CD4-positive, alpha-beta T cell treated with Interferon alpha-2 for 1 hour (primary cell): ENCODE results near the gene PDCD2.
"Not testable (repeated sequence)": the region's sequence is repeated elsewhere in the genome, so short reads cannot be mapped to it uniquely, and the experiment has no call there.

Experiments
- DNase-seq, 2 donors: peaks; one replicate each; pipeline ENCODE4 v3.0.0-alpha.2; 2020 to 2022

PDCD2 gene

DNA sequence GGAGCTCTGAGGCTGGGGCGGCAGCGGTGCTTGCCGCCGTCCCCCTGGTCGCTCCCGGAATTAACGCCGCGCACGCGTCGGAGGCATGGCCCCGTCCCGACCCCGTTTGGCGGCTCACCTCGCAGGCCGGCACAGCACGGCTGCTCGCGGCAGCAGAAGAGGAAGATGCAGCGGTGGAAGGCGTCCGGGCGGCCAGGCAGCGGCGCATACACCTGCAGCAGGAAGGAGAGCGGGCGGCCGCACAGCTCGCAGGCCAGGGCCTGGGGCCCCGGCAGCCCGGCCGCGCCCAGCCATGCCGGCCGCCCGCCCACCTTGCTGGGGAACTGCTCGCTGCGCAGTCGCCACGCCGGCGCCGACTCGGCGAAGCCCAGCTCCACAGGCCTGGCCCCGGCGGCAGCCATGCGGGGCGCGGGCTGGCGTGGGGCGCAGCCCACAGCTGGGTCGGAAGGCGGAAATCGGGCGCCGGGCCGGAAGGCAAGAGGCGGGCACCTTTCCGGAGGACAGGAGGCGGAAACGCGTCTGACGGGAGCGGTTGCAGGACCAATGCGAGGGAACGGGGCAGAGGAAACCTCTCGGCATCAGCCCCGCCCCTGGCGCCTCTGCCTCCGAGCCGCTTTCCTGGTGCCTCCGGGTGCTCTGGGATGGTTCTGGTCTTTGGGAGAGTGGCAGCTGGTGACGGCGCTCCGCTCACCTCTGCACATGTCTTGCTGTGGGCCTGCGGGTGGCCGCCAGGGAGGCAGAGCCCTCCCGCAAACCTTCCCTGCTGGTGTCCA lies at the start of gene PDCD2:
Gene PDCD2 (minus strand): TSS at position 457 of the 773 bp plus-strand sequence. CDS start 56 bp downstream, at position 401.
- peak; percentile 88 to 90 for DNase-seq

GRCh38 chr6:170616020-170616554 lies 31.6 kb upstream of the PDCD2 start:
- not testable (repeated sequence) for DNase-seq

GRCh38 chr6:170612256-170612804 lies 27.9 kb upstream of the PDCD2 start:
- DNase-seq, result not testable (repeated sequence)

DNA sequence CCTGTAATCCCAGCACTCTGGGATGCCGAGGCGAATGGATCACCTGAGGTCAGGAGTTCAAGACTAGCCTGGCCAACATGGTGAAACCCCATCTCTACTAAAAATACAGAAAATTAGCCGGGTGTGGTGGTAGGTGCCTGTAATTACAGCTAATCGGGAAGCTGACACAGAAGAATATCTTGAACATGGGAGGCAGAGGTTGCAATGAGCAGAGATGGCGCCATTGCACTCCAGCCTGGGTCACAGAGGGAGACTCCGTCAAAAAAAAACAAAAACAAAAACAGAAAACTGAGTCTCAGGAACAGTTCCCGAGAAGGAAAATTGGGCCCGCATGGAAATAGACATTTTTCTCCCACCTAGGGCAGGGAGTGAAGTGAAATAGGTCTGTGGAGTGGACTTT lies 24.8 kb upstream of the PDCD2 start:
- not testable (repeated sequence) for DNase-seq

DNA sequence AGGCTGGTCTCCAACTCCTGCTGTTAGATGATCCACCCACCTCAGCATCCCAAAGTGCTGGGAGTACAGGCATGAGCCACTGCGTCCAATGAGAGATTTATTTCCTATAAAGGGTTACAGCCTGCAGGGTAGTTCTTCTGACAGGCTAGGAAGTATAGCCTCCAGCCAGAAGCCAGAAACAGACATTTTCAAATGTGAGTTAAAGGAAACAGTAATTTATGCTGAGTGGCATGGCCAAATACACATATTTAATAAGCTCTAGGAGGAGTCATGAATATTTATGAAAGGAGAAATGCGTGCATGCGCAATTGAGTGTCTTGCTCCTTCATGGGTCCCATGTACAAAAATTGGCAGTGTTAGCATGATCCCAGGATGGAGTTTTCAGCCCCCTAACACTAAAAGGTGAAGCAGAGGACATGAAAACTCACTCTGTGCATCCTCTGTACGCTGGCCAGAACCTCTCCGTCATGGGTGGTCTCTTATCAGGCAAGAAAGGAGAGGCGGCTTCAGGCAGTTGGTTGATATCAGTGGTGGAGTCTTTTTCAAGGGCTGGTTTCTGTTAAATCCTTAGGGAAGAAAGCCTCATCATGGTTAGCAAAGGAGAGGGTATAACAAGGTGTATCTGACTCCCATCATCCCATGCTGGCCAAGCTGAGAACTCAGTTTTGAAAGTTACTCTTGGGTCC lies 21.3 kb upstream of the PDCD2 start:
- DNase-seq, result no peak

DNA sequence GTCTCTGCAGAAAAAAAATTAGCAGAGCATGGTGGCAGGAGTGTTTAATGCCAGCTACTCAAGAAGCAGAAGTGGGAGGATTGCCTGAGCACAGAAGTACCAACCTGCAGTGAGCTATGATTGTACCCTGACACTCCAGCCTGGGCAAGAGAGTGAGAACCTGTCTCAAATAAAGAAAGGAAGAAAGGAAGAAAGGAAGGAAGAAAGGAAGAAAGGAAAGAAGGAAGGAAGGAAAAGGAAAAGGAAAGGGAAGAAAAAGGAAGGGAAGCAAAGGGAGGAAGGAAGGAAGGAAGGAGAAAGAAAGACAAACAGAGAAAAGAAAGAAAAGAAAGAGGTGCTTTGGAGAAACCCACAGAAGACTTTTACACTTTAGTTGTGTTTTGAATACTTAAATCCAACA lies 12.8 kb upstream of the PDCD2 start:
- no peak for DNase-seq

DNA sequence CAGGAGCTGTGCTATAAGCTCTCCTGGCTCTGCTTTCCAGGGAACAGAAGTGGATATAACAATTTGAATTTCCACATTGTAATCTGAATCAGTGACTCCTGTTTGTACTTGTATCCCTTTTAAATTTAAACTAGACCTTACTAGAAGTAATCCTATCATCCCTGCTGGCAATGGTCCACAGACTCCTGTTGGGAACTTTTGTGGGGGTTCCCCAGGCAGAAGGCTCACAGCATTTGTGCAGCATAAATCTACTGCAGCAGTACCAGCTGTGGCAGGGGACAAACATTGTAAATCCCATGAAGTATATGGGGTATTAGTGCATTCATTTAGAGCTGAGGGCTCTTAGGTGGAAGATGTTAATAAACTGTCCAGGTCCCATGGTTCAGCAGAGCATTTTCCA lies 12.0 kb upstream of the PDCD2 start:
- no peak for DNase-seq

DNA sequence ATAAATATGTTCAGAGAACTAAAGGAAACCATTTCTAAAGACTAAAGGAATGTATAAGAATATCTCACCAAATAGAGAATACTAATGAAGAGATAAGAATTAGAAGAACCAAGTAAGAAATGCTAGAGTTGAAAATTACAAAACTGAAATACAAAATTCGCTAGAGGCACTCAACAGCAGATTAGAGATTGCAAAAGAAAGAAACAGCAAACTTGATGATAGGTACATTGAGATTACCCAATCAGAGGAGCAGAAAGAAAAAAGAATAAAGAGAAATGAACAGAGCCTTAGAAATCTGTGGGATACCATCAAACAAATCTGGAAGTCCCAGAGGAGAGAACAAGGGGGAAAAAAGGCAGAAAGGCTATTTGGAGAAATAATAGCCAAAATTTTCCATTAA lies 6.3 kb upstream of the PDCD2 start:
- no peak for DNase-seq

DNA sequence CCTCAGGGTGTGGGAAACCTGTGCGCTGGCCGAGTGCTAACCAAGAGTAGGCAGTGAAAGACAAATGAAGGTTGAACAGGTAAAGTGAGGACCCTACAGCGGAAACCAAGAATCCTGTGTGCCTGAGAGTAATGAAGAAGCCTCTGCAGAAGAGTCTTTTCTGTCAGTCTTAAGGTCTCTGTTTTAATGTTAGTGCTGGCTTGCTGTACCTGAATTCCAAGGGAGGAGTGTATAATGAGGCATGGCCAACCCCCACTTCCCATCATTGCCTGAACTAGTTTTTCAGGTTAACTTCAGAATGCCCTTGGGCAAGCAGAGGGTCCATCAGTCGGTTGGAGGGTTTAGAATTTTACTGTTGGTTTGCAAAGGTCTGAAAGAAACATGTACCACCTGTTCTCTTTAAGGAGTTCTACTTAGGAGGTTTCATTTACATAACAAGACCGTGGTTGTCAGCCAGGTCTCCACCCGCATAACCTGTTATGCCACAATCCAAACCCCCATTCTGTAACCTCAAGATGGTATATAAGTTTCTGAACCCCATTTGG lies 589 bp upstream of the PDCD2 start:
- DNase-seq, result no peak

- DNase-seq, result no peak
Observed at GRCh38 chr6:170583756-170584180, 669 bp downstream of the PDCD2 start.

DNA sequence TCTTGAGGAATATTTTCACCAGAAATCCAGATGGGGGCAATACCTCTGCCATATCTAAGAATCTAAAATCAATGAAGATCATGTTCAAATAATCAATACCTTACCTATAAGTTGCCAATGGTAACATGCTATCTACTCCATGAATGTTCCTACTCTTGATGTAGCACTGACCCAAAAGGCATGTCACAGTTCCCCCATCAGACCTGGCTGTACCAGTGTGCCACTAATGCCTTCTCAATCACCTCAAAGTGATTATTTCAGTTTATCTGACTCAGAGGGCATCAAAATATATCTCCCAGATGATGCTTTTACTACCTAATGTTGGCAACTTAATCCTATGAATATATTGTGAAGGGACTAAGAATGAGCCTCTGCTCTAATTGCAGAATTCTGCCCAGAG lies 5.5 kb downstream of the PDCD2 start:
- DNase-seq, result no peak

DNA sequence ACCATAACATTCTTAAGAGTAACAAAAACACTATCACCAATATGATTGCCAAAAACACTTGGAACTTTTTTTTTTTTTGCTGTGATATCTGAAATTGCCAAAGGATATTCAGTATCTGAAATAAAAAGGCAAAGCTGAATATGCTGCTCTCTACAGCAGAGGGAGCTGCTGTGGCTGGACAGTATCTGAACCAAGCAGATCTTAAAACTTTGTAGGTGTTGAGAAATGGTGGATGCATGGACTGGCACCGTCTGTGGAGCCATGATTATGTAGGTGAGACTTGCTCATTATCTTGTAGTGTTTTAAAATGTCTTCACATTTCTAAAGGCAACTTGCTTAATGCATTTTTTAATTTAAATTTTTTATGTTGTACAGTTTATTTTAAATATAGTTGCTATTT lies 9.2 kb downstream of the PDCD2 start:
- no peak for DNase-seq

DNA sequence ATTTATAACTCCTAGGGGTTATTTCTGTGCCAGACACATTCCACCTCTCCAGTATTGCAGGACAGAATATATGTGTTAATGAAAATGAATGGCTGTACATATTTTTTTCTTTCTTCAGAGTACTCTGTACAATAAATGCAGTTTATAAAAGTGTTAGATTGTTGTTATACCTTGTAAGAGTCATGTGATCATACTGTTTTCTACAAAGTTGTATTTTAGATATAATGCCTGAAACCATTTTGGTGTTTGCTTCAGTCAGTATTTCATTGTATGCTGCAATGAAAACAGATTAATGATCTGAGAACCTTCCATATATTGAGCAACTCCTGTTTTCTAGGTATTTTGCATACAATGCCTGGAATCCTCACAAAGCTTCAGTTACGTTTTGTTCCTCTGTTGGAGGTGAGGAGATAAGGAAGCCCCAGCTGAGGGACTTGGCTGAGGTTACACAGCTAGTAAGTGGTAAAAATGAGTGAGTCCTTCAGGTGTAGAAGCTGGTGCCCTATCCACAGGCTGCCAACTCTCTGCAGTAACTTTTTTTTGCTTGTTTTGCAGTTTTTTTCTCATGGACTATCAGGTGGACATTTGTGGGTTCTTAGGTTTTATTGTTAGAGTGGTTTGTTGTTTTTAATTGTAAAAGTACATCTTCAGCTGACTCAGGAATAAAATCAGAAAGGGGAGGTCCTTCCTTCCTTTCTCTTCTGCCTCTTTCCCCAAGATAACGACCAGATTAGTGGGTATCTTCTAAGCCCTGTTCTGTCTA lies 11.6 kb downstream of the PDCD2 start:
- DNase-seq, result no peak

- no peak for DNase-seq
Observed at GRCh38 chr6:170564936-170565530, 19.4 kb downstream of the PDCD2 start.

DNA sequence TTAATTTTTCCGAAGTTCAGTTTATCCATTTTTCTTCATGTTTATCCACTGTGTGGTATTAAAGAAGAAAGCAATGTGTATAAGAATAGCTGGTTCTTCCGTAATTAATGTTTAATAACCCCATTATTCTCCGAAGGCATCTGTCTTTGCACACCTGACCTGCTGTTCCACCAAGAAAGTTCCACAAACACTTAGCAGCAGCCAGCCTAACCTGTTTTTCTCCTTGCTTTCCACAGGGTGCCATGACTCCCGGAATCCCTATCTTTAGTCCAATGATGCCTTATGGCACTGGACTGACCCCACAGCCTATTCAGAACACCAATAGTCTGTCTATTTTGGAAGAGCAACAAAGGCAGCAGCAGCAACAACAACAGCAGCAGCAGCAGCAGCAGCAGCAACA lies 22.9 kb downstream of the PDCD2 start:
- no peak for DNase-seq

- DNase-seq, result no peak
Observed at GRCh38 chr6:170555305-170555704, 29.1 kb downstream of the PDCD2 start.

- no peak for DNase-seq
Observed at GRCh38 chr6:170554796-170555137, 29.7 kb downstream of the PDCD2 start.

- peak; percentile 98 for DNase-seq
Observed at GRCh38 chr6:170554013-170554795, 30.2 kb downstream of the PDCD2 start, which contains the start of gene TBP. Gene TBP (plus strand): TSS chr6:170554369. CDS start chr6:170557030, 2,661 bp downstream.

DNA sequence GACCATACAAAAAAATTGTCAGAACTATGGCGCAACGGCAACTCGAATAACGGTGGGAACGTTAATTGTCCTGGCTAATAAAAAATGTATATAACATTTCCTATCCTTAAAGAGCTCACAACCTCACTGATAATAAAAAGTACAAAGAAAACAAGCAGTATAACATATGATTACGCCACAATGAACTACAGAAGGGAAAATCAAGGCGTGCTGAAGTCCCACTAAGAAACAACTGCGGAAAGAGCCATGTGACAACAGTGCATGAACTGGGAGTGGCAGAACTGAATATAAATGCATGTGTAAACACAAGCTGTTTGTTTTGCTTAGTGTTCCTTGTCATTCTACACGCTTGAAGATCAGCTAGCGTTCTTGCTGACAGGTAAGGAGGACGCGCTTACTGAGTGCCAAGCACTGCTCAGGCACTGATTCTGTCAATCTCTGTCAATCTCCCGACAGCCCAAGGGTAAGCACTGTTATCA lies 30.9 kb downstream of the PDCD2 start:
- DNase-seq, result no peak

DNA sequence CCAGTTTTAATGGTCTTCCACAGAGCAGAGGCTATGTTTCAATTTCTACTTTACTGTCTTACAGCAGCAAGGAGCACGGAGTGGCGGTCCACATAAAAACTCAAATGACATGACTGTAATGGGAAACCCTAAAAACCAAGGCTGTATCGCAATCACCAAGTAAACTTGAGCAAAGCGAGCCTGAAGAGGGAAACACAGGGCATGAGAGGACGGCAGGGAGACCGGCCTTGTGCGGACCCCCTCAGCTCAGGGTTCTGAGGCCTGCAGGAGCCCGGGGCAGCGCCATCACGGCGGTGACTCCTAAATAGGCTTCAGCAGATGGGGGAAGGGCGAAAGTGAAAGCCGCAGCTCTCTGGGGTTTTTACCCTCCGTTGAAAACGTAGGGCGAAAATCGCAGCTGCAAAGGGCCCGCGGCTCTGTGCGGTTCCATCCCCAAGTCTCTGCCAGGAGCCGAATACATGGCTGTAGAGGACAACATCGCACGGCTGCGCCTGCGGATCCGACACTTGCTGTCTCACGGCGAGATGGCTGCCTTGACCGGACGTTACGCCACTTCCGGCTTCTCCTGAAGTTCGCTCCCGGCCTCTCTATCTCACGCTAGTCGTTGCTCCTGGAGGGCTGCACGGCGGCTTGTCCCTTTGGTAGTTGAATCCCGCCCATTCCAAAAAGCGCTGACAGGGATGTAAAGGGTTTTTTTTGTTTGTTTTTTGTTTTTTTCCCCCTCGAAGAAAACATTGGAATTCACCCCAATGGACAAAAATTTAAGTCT lies 31.5 kb downstream of the PDCD2 start, which contains the start of gene PSMB1:
Gene PSMB1 (minus strand): TSS at position 543 of the 769 bp plus-strand sequence. CDS start 65 bp downstream, at position 478.
- DNase-seq, result peak; percentile 86
